Gastroesophageal sphincter (tissue), 4 donors: Measurements from ENCODE around the gene RPAP2. TPM values are rescaled to one million over a fixed set of nuclear protein-coding genes. Genes with fewer than 3 reads are reported as not detected.
A peak's percentile ranks its signal among the peaks of the same experiment; 100 is the strongest.

Experiments
- ATAC-seq: fragments of 150-250 bp; one replicate; pipeline ENCODE4 v1.9.1; 2016; ENCODE audit warnings: mild to moderate bottlenecking, moderate library complexity
- H3K27ac ChIP-seq, 4 donors: fragments of 200-600 bp; sonication (generic) in 3 of 4; 1 replicate in 3 of 4; 2 replicates in 1 of 4; pipeline ENCODE4 v1.5.1; 2016 to 2019
- H3K27me3 ChIP-seq: fragments of 200-600 bp; sonication (generic); one replicate; pipeline ENCODE4 v1.5.1; 2019
- H3K36me3 ChIP-seq, 2 donors: fragments of 200-600 bp; sonication (generic); one replicate each; pipeline ENCODE4 v1.5.1; 2019; ENCODE audit warnings: control low read depth in 1 of 2
- H3K4me1 ChIP-seq, 3 donors: fragments of 200-600 bp; sonication (generic); 1 replicate in 2 of 3; 2 replicates in 1 of 3; pipeline ENCODE4 v1.5.1; 2016 to 2019; ENCODE audit warnings: control low read depth in 2 of 3
- H3K4me3 ChIP-seq, 2 donors: fragments of 200-600 bp; sonication (generic); one replicate each; pipeline ENCODE4 v1.5.1; 2019; ENCODE audit warnings: mild to moderate bottlenecking in 1 of 2, moderate library complexity in 1 of 2
- H3K9me3 ChIP-seq, 3 donors: fragments of 200-600 bp; sonication (generic); one replicate each; pipeline ENCODE4 v1.5.1; 2017 to 2019; ENCODE audit warnings: control low read depth in 2 of 3
- EP300 ChIP-seq: sonication (generic); formaldehyde crosslinking; IDR thresholded peaks from one replicate; pipeline ENCODE4 v1.6.1; 2017; ENCODE audit warnings: antibody characterized with exemption, mild to moderate bottlenecking
- POLR2A ChIP-seq, 2 donors: fragments of 450-650 bp; IDR thresholded peaks; one replicate each; pipeline ENCODE4 v1.6.1; 2017; ENCODE audit warnings: antibody characterized with exemption in 2 of 2, mild to moderate bottlenecking in 2 of 2, moderate library complexity in 1 of 2
- POLR2AphosphoS5 ChIP-seq: sonication (generic); formaldehyde crosslinking; IDR thresholded peaks from one replicate; pipeline ENCODE4 v1.6.1; 2017; ENCODE audit warnings: antibody characterized with exemption
- WGBS, 2 donors: methylation state at CpG; one replicate each; pipeline ENCODE4 v1.1.5; 2018; ENCODE audit warnings: low coverage in 1 of 2; 5-methylcytosine and 5-hydroxymethylcytosine counted together
- total RNA-seq, 4 donors: library from RNA; depleted of rRNA; stranded (reverse); fragments of >200 nt; gene quantifications; one replicate each; pipeline ENCODE4 v1.1.0, GENCODE V29; 2016
- TF ChIP-seq, protein P1 (sequence below), 4 experiments: fragments of 200-600 bp in 2 of 4; fragments of 450-650 bp in 2 of 4; sonication (generic) in 1 of 4; IDR thresholded peaks; one replicate each; pipeline ENCODE4 v1.5.1; 2017 to 2019; ENCODE audit warnings: antibody characterized with exemption in 4 of 4, mild to moderate bottlenecking in 2 of 4, moderate library complexity in 2 of 4

The RPAP2 gene
- total RNA-seq, 4 donors from 2014 or later = 16.8 to 31.8 (median 18.8) TPM

DNA sequence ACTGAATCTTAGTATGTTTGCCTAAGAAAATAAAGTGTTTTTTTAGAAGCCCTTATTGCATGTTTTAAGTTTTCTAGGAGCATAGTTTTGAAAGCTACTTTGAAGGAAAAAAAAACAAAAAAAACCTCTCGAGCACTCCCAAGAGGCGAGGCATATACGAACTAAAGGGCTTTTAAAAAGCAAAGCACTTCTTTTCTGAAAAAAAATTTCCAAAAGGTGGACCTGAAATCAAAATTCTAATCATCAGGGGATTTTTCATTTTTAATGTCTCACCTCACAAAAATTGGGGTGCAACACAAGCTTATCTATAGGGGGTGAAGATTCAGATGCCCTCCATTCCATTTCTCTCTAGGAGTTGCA is 666 bp upstream of the RPAP2 start:
- ATAC-seq = no peak
- WGBS, 2 donors = 4 to 10% methylated on average over 3 of the region's 3 CpGs
- peaks cover 0 to 14% of the 10 kb centered on the region in 2 donors for H3K36me3 ChIP-seq
- H3K9me3 ChIP-seq = no peaks in the 10 kb centered on the region
- peaks cover 0 to 54% (median 0%) of the 10 kb centered on the region in 3 donors for H3K4me1 ChIP-seq
- peak overlapping the region; percentile 76 to 85 for H3K4me3 ChIP-seq
- peak overlapping the region; percentile 67 to 96 (median 94) for H3K27ac ChIP-seq
- TF ChIP-seq POLR2AphosphoS5 (no peak), EP300 (no peak)
- no peaks in the 10 kb centered on the region for H3K27me3 ChIP-seq

DNA sequence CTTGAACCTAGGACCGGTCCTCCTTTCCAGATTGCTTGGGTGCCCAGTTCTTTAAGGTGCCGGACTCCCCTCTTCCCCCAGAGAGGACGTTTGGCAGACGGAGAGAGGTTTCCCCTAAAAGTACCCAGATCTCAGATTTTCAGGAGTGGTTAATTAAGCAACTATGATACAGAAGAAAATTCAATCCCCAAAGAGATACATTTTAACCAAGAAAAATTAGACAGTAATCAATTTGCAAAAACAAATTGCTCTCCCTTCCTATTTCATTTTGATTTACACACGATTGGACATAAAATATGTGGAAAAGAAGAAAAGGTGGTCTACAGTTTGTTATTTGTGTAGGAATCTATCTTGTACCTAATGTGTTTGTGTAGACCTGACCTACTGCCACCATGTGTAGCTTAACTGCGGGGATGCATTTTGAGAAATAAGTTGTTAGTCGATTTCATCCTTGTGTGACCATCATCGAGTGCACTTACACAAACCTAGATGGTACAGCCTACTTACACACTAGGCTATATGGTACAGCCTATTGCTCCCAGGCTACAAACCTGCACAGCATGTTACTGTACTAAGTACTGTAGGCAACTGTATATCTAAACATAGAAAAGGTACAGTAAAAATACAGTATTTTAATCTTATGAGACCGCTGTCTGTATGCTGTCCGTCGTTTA is 755 bp downstream of the RPAP2 start:
- 43 to 72% methylated on average over 7 to 9 of the region's 11 CpGs for WGBS, 2 donors
- peak overlapping the region; percentile 67 to 96 (median 94) for H3K27ac ChIP-seq
- no peaks in the 10 kb centered on the region for H3K27me3 ChIP-seq
- no peaks in the 10 kb centered on the region for H3K9me3 ChIP-seq
- ATAC-seq = no peak
- peaks cover 0 to 50% (median 0%) of the 10 kb centered on the region in 3 donors for H3K4me1 ChIP-seq
- H3K4me3 ChIP-seq = peak overlapping the region; percentile 76 to 85
- TF ChIP-seq POLR2A (IDR thresholded peaks at IDR 0.05) = no peak
- TF ChIP-seq, protein P1, sequence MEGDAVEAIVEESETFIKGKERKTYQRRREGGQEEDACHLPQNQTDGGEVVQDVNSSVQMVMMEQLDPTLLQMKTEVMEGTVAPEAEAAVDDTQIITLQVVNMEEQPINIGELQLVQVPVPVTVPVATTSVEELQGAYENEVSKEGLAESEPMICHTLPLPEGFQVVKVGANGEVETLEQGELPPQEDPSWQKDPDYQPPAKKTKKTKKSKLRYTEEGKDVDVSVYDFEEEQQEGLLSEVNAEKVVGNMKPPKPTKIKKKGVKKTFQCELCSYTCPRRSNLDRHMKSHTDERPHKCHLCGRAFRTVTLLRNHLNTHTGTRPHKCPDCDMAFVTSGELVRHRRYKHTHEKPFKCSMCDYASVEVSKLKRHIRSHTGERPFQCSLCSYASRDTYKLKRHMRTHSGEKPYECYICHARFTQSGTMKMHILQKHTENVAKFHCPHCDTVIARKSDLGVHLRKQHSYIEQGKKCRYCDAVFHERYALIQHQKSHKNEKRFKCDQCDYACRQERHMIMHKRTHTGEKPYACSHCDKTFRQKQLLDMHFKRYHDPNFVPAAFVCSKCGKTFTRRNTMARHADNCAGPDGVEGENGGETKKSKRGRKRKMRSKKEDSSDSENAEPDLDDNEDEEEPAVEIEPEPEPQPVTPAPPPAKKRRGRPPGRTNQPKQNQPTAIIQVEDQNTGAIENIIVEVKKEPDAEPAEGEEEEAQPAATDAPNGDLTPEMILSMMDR (IDR thresholded peaks at IDR 0.05) = no peak
- no peak for TF ChIP-seq POLR2AphosphoS5
- TF ChIP-seq EP300 = no peak
- H3K36me3 ChIP-seq = peaks cover 0 to 26% of the 10 kb centered on the region in 2 donors

DNA sequence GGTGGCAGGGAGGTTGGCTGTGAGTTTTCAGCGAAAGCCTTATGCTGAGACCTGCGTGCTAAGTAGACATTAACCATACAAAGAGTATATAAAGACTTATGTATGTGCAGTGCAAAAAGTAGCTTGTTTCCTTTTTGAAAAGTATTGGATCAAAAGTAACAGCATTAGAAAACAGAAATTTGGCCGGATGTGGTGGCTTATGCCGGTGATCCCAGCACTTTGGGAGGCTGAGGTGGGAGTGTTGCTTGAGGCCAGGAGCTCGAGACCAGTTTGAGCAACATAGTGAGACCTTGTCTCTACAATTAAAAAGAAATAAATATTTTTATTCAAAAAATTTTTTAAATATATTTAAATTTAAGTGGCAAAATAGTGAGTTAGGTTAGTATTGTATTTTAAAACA is 2.2 kb downstream of the RPAP2 start:
- Histone ChIP-seq H3K9me3 (no peaks in the 10 kb centered on the region), H3K36me3 (peaks cover 0 to 33% of the 10 kb centered on the region in 2 donors), H3K27ac (no peak overlapping the region), H3K4me3 (no peak overlapping the region), H3K4me1 (peaks cover 0 to 36% (median 0%) of the 10 kb centered on the region in 3 donors), H3K27me3 (no peaks in the 10 kb centered on the region)
- 78 to 88% methylated on average over 5 of the region's 5 CpGs for WGBS, 2 donors
- TF ChIP-seq POLR2AphosphoS5 (no peak), EP300 (no peak)
- ATAC-seq = no peak

DNA sequence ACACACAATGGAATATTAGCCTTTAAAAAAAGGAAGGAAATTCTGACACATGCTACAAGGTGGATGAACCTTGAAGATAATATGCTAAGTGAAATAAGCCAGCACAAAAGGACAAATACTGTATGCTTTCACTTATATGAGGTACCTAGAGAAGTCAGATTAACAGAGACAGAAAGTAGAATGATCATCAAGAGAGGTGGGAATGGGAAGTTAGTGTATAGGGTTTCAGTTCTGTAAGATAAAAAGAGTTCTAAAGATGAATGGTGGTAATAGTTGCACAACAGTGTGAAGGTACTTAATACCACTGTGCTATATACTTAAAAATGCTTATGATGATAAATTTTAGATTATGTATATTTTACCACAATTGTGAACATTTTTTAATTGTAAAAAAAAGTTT is 7.2 kb downstream of the RPAP2 start:
- Histone ChIP-seq H3K27me3 (no peaks in the 10 kb centered on the region), H3K36me3 (peaks cover 0 to 67% of the 10 kb centered on the region in 2 donors), H3K9me3 (no peaks in the 10 kb centered on the region), H3K4me3 (no peak overlapping the region), H3K4me1 (peaks cover 0 to 5% (median 0%) of the 10 kb centered on the region in 3 donors), H3K27ac (no peak overlapping the region)
- no peak for TF ChIP-seq POLR2A (IDR thresholded peaks at IDR 0.05)
- no peak for TF ChIP-seq POLR2AphosphoS5
- no peak for TF ChIP-seq EP300
- TF ChIP-seq, protein P1 (IDR thresholded peaks at IDR 0.05) = no peak
- ATAC-seq = no peak

DNA sequence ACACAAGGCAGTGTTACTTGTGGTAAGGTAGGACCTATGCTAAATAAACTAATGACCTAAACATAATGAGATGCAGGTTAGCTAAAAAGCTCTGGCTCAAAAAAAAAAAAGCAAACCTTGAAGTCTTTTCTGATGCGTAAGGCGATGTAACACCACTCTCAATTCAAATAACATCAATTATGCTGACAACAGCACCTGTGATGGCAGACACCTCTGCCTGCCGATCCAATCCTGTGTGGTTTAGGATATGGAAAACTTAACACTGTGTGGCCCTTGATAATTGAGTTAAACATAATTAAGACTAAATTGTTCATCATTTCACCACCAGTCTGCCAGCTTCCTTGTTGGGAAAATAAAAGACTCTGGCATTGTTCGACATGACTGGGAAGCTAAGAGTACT is 9.1 kb downstream of the RPAP2 start:
- TF ChIP-seq, protein P1 (IDR thresholded peaks at IDR 0.05) = no peak
- no peak for TF ChIP-seq POLR2AphosphoS5
- TF ChIP-seq EP300 = no peak
- TF ChIP-seq POLR2A (IDR thresholded peaks at IDR 0.05) = no peak
- 69 to 73% methylated on average over 4 of the region's 4 CpGs for WGBS, 2 donors
- H3K36me3 ChIP-seq = peaks cover 0 to 86% of the 10 kb centered on the region in 2 donors

DNA sequence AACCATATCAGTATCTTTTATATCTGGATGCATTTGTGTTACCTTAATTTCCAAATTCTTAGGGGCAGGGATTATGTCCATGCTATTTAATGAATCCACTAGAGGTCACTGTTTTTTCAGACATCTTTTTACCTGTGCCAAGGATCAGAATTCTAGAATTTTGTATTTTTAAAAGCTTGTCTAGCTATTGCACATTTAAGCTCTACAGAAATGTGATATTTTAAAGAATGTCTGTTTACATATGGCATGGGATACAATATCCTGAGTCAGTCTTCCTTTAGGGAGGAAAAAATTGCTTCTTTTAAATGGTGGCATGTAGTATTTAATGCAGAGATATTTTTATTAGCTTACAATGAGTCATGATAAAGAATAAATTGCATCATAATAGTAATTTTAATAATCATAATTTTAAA is 11.3 kb downstream of the RPAP2 start:
- ATAC-seq = no peak

More for the DNA sequence above, 9.1 kb downstream of the RPAP2 start:
- no peak overlapping the region for H3K4me3 ChIP-seq
- no peaks in the 10 kb centered on the region for H3K4me1 ChIP-seq
- H3K9me3 ChIP-seq = no peaks in the 10 kb centered on the region
- no peaks in the 10 kb centered on the region for H3K27me3 ChIP-seq
- no peak for ATAC-seq
- H3K27ac ChIP-seq = no peak overlapping the region

More for the DNA sequence above, 11.3 kb downstream of the RPAP2 start:
- no peak overlapping the region for H3K27ac ChIP-seq
- no peaks in the 10 kb centered on the region for H3K27me3 ChIP-seq
- TF ChIP-seq POLR2AphosphoS5 = no peak
- TF ChIP-seq, protein P1 (IDR thresholded peaks at IDR 0.05) = peak; percentile 24 to 54 (median 30)
- no peaks in the 10 kb centered on the region for H3K4me1 ChIP-seq
- no peak overlapping the region for H3K4me3 ChIP-seq
- peaks cover 0 to 79% of the 10 kb centered on the region in 2 donors for H3K36me3 ChIP-seq
- H3K9me3 ChIP-seq = no peaks in the 10 kb centered on the region
